Skin epidermis (tissue), 12 donors: ENCODE data around the gene CSNK1A1L.

Experiments used
- H3K27ac ChIP-seq, 21 experiments: fragments of 200-600 bp; sonication (generic) in 11 of 21; one replicate each; pipeline ENCODE4 v1.5.0; 2020; ENCODE audit warnings: mild to moderate bottlenecking in 3 of 21, inconsistent platforms in 2 of 21, moderate library complexity in 2 of 21
- H3K4me3 ChIP-seq, 7 experiments: fragments of 200-600 bp; sonication (generic) in 2 of 7; one replicate each; pipeline ENCODE4 v1.5.0; 2020; ENCODE audit warnings: inconsistent platforms in 2 of 7, mild to moderate bottlenecking in 2 of 7, moderate library complexity in 1 of 7

Gene CSNK1A1L

DNA sequence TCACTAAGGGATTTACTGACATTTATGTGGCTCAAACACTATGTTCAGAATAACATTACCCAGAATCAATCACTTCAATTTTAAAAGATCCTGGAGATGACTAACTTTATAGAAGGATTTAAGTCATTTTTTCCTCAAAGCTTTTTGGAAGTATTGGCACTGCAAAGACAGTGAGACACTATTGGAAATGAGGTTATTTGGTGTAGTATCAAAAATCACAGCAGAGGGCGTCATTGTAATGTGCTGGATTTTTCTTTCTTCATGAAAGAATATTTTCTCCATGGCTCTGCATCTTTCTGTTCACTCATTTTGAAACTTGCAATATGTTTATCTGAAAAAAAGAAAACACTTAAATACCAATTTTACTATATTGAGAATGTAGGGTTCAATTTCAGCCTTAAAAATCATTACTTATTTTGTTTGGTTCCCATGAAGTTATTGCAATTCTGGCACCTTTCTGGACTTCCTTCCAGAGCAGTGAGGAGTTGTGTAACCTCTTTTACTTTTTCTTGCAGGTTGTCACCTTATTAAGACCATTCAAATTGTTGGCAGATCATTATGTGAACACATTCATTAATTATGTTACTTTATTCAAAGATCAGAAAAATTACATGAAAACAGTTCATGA is 3.7 kb upstream of the CSNK1A1L start:
- no peak overlapping the region for H3K4me3 ChIP-seq
- peak overlapping the region in 2 of 21 experiments; percentile 23 to 33 for H3K27ac ChIP-seq

DNA sequence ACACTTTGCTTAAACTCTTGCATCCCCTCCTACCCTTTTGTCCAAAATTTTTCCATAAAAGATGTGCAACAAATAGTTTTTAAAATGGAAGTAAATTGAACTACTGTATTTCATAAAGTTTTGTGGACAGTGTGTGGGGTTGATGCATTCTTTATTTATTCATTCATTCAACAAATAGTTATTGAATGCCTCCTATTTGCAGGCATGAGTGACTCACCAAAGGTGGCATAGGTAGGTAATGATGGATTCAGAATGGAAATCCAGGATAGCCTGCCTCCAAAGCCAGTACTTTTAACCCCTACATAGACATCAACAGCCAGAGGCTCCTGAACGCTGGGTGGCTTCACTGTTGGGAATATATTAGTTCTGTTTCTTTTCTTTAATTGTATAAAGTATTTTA is 2.4 kb upstream of the CSNK1A1L start:
- H3K27ac ChIP-seq = peak overlapping the region in 2 of 21 experiments; percentile 29 to 47
- H3K4me3 ChIP-seq = no peak overlapping the region

DNA sequence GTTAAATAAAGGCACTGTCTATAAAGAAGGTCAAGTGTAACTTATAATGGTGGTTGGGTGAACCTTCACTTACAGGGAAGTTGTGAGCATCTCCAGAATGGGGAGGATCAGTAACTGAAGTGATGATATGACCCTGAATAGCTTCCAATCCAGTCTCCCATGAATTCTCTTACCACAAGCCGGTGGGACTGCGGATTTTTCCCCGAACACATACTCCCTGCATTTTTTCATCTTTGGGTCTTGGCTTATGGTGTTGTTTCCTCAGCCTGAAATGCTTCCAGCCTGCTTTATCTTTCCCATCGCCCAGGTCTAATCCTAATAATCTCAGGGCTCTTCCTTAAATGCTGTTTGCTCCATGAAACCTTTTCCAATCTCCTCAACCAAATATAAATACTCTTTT is 2.0 kb upstream of the CSNK1A1L start:
- H3K4me3 ChIP-seq = no peak overlapping the region
- no peak overlapping the region for H3K27ac ChIP-seq

DNA sequence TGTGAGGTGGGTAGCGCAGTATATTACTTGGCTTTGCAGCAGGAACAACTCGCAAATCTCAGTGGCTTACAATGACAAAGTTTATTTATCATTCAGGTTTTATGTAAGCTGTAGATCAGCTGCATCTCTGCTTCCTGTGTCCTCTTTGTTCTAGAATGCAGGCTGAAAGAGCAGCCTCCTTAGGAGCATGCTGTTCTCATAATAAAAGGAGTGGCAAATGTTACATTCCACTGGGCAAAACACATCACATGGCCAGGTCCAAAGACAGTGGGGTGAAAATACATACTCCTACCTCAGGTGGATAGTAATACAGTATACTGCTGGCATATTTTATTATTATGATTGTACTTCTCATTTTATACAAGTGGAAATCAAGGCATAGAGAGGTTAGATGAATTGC is 1.2 kb upstream of the CSNK1A1L start:
- H3K27ac ChIP-seq = no peak overlapping the region
- H3K4me3 ChIP-seq = no peak overlapping the region

DNA sequence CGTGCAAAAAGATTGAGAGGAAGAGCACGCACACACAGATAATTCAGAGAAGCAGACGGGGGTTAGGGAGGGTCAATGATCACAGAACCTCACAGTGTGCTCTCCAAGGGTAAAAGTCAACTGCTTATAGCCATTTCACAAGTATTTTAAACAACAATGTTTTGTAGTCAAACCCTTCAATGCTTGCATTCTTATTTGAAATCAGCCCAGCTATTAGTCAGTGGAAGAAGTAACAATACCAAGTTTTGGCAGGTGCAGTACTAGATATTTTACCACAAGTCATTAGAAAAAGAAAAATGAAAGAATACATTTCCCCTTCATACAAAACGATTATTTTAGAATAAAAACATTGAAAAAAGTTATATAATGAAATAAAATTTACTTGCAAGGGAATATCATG is 2.6 kb downstream of the CSNK1A1L start:
- Histone ChIP-seq H3K27ac (no peak overlapping the region), H3K4me3 (no peak overlapping the region)

DNA sequence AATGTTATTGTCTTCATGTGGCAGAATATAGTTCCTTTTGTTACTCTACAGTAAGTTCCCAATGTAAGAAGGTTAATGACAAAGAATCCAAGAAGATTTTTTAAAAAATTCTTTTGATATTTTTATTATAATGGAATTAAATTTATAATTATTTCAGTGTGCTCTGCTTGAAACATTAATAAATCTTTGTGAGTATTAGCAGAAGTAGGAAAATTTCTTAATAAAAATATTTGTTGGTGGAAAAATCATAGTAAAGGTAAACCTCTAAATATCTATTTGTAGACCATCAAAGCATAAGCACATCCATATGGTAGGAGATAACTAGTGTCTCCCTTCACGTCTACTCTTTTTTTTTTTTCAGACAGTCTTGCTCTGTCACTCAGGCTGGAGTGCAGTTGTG is 4.3 kb downstream of the CSNK1A1L start:
- Histone ChIP-seq H3K4me3 (no peak overlapping the region), H3K27ac (no peak overlapping the region)

DNA sequence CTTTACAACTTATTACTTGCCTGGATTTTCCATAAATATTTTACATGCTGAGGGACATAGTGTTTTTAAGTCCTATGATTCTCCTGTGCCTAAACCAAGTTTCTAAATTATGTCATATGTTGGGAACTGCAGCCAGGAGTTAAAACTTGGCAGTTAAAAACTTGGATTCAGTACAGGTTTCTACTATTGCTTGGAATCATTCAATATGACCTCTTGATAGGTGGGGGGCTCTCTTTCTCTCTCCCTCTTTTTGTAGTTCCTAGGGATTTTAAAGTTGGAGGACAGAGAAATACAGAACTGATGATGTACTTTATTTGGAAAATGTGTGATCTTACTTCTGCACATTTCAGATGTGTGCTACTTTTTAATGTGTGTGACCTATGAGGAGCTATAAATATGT is 4.7 kb downstream of the CSNK1A1L start:
- H3K4me3 ChIP-seq = no peak overlapping the region
- H3K27ac ChIP-seq = no peak overlapping the region

DNA sequence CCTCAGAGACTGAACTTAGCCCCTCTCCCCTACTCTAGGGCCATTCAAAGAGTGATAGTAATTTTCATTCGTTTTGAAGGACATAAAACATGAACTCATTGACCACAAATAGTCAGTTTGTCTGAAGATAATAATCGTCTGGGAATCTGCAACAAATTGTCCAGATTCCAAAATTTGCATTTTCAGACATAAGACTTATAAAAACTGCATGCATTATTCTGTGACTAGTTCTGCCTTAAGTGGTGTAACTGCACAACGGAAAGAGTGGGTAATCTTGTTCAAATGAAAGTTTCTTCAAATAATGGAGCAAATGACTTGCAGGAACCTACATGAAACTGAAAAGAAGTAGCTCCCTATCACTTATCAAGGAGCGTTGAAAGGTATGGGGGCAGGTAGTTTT is 8.4 kb downstream of the CSNK1A1L start:
- H3K4me3 ChIP-seq = no peak overlapping the region
- H3K27ac ChIP-seq = peak overlapping the region in 4 of 21 experiments; percentile 16 to 44 (median 29)

DNA sequence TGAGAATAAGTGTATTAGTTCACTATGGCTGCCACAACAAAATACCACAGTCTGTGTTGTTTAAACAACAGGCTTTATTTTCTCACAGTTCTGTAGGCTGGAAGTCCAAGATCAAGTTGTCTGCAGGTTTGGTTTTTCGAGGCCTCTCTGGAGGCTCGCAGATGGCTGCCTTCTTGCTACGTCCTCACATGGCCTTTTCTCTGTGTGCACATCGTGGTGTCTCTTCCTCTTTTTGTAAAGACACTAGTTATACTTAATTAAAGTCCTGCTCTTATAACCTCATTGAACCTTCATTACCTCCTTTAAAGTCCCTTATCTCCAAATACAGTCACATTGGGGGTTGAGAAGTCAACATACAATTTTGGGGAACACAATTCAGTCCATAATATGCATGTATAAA is 10.6 kb downstream of the CSNK1A1L start:
- H3K4me3 ChIP-seq = no peak overlapping the region

DNA sequence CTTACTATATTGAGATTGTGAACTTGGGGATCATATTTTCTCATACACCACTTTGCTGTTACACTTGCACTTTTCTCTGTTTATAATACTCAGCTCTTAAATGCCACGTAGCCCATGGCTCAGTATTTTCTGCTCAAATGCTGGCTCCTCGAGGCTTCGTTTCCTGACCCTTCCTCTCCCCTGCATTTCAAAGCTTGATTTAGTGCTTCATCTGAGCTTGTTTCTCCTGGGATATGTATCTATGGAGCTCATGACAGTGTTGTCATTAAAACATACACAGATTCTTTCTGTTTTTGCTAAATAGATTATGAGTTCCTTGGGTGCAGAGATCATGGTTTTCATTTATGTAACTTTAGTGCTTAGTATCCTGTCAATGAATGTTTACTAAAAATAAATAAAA is 11.4 kb downstream of the CSNK1A1L start:
- H3K27ac ChIP-seq = no peak overlapping the region
- H3K4me3 ChIP-seq = no peak overlapping the region

More for the DNA sequence above, 10.6 kb downstream of the CSNK1A1L start:
- H3K27ac ChIP-seq = no peak overlapping the region

DNA sequence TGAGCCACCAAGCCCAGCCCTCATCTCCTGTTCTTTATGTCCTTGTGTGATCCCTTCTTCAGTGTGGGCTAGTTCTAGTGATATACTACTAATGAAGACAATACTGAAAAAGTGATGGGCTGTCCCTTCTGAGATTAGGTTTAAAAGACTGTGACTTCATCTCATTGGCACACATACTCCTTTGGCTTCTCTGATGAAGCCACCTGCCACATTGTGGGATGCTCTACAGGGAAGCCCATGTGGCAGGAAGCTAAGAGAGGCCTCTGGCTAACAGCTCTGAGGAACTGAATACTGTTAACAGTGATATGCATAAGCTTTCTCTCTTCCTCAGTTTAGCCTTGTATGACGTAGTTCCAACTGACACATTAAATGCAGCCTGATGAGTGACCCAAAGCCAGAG is 13.6 kb downstream of the CSNK1A1L start:
- H3K4me3 ChIP-seq = no peak overlapping the region
- no peak overlapping the region for H3K27ac ChIP-seq

DNA sequence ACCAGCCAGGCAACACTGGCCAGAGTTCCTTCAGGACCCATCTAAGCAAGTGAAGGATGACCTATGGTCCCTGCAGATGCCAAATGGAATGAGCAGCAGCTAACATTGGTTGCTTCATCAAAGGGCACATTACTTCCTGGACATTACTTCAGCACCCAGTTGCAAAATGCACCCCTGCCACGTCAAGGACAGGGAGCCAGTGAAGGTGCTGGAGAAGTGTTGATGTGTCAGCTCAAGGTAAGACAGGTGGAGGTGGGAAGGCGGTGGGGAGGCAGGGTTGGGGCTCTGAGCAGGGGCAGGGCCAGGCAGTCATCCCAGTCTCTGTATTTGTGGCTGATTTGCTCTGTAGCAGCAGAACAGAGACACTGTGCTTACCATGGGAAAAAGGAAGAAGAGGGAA is 14.6 kb downstream of the CSNK1A1L start:
- H3K4me3 ChIP-seq = no peak overlapping the region
- H3K27ac ChIP-seq = peak overlapping the region in 1 of 21 experiments; percentile 35

DNA sequence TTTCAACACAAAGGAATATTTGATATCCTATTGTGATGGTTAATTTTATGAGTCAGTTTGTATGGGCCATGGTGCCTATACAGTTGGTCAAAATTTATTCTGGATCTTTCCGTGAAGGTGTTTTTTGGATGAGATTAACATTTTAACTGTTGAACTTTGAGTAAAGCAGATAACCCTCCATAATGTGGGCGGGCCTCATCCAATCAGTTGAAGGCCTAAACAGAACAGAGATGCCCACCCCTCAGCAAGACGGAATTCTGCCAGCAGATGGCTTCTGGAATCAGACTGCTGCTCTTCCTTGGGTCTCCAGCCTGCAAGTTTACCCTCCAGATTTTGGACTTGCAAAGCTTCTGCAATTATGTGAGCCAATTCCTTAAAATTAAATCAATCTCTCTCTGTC is 16.0 kb downstream of the CSNK1A1L start:
- Histone ChIP-seq H3K4me3 (no peak overlapping the region), H3K27ac (no peak overlapping the region)

DNA sequence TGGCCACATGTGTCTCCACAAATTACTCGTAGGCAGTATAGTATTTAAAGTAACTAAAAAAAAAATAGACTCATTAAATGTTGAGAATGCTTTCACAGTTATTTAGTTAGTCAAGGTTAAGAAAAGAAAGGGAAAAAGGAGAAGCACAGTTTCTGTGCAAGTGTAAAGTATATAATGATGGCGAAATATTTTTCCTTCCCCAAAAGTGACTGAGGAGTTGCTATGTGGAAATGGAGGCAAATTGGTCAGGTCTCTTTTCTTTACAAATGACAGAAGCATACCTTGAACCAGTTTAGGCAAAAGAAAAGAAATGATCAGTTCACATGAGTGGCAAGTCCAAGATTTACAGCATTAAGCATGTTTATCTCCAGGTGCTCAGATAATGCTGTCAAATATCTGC is 18.0 kb downstream of the CSNK1A1L start:
- no peak overlapping the region for H3K27ac ChIP-seq
- no peak overlapping the region for H3K4me3 ChIP-seq

DNA sequence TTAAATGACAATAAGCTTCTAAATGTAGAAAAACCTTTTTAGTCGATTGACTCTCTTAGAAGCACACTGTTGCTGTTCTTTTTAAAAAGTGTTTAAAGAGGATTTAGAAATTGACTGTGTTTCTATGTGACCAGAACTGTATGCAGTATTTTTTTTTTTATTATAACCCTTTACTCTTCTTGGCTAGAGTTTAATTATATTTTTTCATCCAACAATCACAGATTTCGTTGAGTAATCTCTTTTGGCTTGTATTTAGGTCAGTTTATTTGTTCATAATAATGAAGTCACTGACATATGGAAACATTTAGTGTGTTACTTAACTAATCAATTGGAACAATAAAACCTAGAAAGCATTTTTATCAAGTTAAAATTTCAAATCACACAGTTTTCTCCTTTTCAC is 19.9 kb downstream of the CSNK1A1L start:
- Histone ChIP-seq H3K4me3 (no peak overlapping the region), H3K27ac (no peak overlapping the region)

DNA sequence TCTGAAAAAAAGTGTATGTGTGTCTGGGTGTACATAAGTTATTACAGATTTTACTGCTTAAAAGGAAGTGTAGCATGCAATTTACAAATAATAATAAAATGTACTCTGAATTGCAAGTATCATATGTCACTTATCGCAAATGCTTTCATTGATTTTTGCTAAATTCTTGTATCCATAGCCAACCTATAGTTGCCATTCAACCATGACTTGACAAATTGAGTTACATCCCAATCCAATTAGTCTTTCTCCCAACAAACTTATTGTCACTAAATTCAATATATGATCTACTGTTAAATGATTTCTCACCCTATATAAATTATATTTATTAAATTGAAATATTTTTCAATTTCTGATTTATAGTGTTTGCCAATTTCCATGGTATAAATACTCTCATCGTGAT is 28.6 kb downstream of the CSNK1A1L start:
- H3K4me3 ChIP-seq = no peak overlapping the region
- H3K27ac ChIP-seq = no peak overlapping the region

DNA sequence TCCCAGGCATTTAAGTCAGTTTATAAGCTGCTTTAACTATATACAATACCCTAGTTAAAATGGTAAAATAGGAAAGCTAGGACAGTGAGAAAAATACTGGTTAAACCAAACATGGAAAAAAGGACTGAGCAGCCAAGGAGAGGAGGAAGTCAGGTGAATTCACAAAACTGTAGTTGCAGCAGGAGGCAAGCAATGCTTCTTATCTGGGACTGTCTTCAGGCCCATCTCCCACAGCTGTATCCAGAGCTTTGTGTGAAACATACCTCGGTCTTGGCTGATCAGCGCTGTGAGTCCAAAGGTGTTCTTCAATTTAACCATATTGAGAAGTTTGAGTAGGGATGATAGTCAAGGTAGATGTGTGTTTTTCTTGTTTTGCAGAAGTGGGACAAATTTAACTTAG is 30.3 kb downstream of the CSNK1A1L start:
- Histone ChIP-seq H3K4me3 (no peak overlapping the region), H3K27ac (peak overlapping the region in 1 of 21 experiments; percentile 8)

DNA sequence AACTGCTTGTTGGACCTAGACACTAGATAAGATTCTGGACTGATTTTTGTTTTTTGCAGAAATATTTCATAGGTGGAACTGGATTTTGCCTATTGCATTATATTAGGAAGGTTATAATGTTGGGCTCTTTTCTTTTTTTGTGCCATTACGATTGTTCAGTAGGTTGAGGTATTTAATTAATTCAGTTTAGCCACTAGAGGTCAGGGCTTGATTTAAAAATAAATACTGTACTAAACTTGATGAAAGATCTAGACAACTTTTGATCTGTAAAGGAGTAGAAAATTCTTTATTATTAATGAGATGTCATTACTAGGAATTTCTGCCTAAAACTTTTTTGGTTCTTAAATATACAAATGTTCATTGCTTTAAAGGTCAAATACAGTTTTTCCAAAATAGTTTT is 30.8 kb downstream of the CSNK1A1L start:
- no peak overlapping the region for H3K27ac ChIP-seq
- no peak overlapping the region for H3K4me3 ChIP-seq

DNA sequence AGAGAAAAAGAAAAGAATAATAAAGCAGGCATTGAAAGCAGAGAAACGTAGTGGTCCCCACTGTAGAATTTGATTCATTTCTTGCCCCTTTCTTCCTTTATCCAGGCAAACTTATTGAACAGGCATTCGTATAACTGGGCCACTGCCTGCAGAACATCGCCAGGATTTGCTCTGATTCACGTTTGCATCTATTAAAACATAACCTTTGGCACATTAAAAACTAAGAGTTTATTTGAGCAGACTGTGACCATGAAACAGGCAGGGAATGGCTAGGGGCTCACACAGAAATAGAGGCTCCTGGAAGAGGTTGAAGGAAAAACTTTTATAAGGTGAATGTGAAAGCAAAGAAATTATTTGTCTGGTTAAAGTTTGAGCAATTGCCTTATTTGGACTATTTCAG is 33.4 kb downstream of the CSNK1A1L start:
- no peak overlapping the region for H3K4me3 ChIP-seq
- H3K27ac ChIP-seq = no peak overlapping the region

DNA sequence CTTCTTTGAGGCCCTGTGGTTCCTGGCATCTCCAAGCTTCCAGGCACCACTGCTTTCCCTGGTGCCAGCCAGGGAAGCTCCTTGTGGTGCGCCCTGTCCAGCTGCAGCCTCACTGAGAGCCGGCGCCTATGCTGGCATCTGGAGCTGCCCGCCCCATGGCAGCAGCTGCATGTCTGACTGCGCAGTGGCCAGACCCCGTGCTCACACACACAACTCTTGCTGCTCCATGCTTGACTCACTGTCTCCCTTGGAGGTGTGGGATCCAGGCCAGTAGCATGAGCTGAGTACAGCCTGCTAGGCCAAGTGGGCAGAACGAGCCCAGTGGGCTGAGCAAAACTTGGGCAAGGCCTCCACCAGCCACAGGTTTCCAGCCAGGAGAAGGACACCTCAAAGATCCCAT is 34.5 kb downstream of the CSNK1A1L start:
- Histone ChIP-seq H3K27ac (no peak overlapping the region), H3K4me3 (no peak overlapping the region)

DNA sequence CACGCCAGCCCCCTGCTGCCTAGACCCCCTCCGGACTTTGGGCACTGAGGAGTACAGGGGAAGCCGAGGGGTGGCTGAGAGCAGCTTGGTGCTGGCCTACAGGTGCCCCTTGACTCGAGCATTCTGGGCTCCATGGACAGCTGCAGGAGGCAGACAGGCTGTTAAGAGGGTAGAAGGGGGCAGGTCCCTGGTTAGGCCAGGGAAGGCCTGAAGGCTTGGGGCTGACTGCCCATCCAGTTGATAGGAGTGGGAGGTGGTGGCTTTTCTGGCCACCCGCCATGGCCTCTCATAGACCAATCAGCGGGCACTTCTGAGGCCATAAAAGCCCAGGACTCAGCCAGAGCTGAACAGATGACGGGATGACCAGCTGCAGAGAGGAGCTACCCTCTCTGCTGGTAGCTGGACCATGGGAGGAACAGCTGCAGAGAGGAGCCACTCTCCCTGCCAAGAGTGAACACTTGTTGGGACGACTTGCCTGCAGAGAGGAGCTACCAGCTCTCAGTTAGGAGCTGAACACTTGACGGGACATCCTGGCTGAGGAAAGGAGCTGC is 35.2 kb downstream of the CSNK1A1L start:
- H3K27ac ChIP-seq = no peak overlapping the region
- no peak overlapping the region for H3K4me3 ChIP-seq

DNA sequence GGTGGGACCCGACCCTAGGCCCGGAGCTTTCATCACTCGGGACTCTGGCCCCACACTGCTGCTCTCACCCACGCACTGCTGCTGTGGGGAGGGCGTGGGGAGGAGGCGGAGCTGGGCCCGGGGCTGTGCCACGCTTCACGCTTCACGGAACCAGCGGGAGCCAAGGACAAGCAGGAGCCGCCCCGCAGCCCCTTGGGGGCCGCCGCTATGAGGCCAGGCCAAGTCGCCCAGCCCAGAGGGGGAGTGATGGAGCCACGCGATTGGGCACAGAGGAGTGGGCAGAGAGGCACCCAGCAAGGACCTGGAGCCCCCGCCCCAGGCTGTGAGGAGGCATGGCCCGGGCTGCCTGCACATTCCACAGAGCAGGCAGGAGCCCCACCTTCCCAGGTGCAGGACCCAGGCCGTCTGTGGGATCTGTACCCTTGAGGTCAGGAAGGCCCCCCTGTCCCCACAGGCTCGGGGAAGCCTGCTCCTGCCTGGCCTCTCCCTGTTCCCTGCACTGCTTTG is 35.8 kb downstream of the CSNK1A1L start:
- Histone ChIP-seq H3K27ac (no peak overlapping the region), H3K4me3 (no peak overlapping the region)
